Liver (tissue), 9 donors: ENCODE results near the gene TJP3. TPM values are rescaled to one million over a fixed set of nuclear protein-coding genes. Genes with fewer than 3 reads are reported as not detected.
A peak's percentile ranks its signal among the peaks of the same experiment; 100 is the strongest.

Source experiments
- DNase-seq: peaks from one replicate; pipeline ENCODE4 v3.0.0-alpha.2; 2017; ENCODE audit warnings: low spot score
- H3K27ac ChIP-seq, 2 donors: one replicate each; pipeline ENCODE4 v1.7.0; 2013; ENCODE audit warnings: inconsistent platforms in 2 of 2, low read length in 2 of 2, control low read depth in 1 of 2, low read depth in 1 of 2, mild to moderate bottlenecking in 1 of 2
- H3K27me3 ChIP-seq, 4 donors: one replicate each; pipeline versions ENCODE4 v1.6.1 to v1.7.0; 2013; ENCODE audit warnings: low read length in 3 of 4, inconsistent platforms in 1 of 4, mild to moderate bottlenecking in 1 of 4, moderate library complexity in 1 of 4; ENCODE audit not compliant: control insufficient read depth in 4 of 4, insufficient read depth in 4 of 4
- H3K36me3 ChIP-seq, 4 donors: one replicate each; pipeline versions ENCODE4 v1.6.1 to v1.7.0; 2013; ENCODE audit warnings: low read length in 3 of 4, mild to moderate bottlenecking in 3 of 4, low read depth in 1 of 4, moderate library complexity in 1 of 4; ENCODE audit not compliant: control insufficient read depth in 4 of 4, insufficient read depth in 3 of 4
- H3K4me1 ChIP-seq, 4 donors: one replicate each; pipeline versions ENCODE4 v1.6.1 to v1.7.0; 2013; ENCODE audit warnings: low read length in 3 of 4, mild to moderate bottlenecking in 3 of 4, moderate library complexity in 1 of 4; ENCODE audit not compliant: control insufficient read depth in 4 of 4, insufficient read depth in 4 of 4
- H3K4me3 ChIP-seq, 3 donors: one replicate each; pipeline versions ENCODE4 v1.6.1 to v1.7.0; 2013; ENCODE audit warnings: low read length in 3 of 3, control low read depth in 1 of 3, low read depth in 1 of 3, mild to moderate bottlenecking in 1 of 3
- H3K9ac ChIP-seq, 2 donors: one replicate each; pipeline ENCODE4 v1.7.0; 2013; ENCODE audit warnings: low read length in 2 of 2, mild to moderate bottlenecking in 2 of 2, moderate library complexity in 2 of 2, control low read depth in 1 of 2, low read depth in 1 of 2
- H3K9me3 ChIP-seq, 4 donors: one replicate each; pipeline versions ENCODE4 v1.6.1 to v1.7.0; 2013; ENCODE audit warnings: low read length in 3 of 4; ENCODE audit not compliant: control insufficient read depth in 4 of 4
- ATF3 ChIP-seq: IDR thresholded peaks from 2 replicates; pipeline ENCODE4 v1.6.1; 2016; ENCODE audit warnings: antibody characterized with exemption
- CTCF ChIP-seq: fragments of 150-350 bp; IDR thresholded peaks from 2 replicates; pipeline ENCODE4 v1.5.1; 2017; ENCODE audit warnings: improper control_type of control experiment, low read depth, low read length; ENCODE audit not compliant: missing input control
- EGR1 ChIP-seq, 2 donors: IDR thresholded peaks; 2 replicates each; pipeline ENCODE4 v1.6.1; 2016 to 2018; ENCODE audit warnings: antibody characterized with exemption in 2 of 2, low read depth in 2 of 2
- FOXA2 ChIP-seq: IDR thresholded peaks from 2 replicates; pipeline ENCODE4 v1.6.1; 2016; ENCODE audit warnings: antibody characterized with exemption
- GABPA ChIP-seq, 2 donors: IDR thresholded peaks in 1 of 2; conservative IDR thresholded peaks in 1 of 2; 2 replicates each; pipeline ENCODE4 v1.6.1; 2016; ENCODE audit warnings: antibody characterized with exemption in 2 of 2, mild to moderate bottlenecking in 1 of 2, moderate library complexity in 1 of 2
- HNF4A ChIP-seq, 2 donors: conservative IDR thresholded peaks; 2 replicates each; pipeline ENCODE4 v1.6.1; 2016; ENCODE audit warnings: antibody characterized with exemption in 2 of 2, mild to moderate bottlenecking in 2 of 2
- HNF4G ChIP-seq: IDR thresholded peaks from 2 replicates; pipeline ENCODE4 v1.6.1; 2016; ENCODE audit warnings: antibody characterized with exemption
- JUND ChIP-seq, 2 donors: IDR thresholded peaks; 2 replicates each; pipeline ENCODE4 v1.6.1; 2016; ENCODE audit warnings: antibody characterized with exemption in 2 of 2
- MAX ChIP-seq: IDR thresholded peaks from 2 replicates; pipeline ENCODE4 v1.6.1; 2016; ENCODE audit warnings: antibody characterized with exemption
- NR2F2 ChIP-seq: IDR thresholded peaks from 2 replicates; pipeline ENCODE4 v1.6.1; 2016; ENCODE audit warnings: antibody characterized with exemption
- RAD21 ChIP-seq, 2 donors: IDR thresholded peaks; 2 replicates each; pipeline ENCODE4 v1.6.1; 2016; ENCODE audit warnings: antibody characterized with exemption in 2 of 2, mild to moderate bottlenecking in 2 of 2
- REST ChIP-seq: IDR thresholded peaks from 2 replicates; pipeline ENCODE4 v1.6.1; 2016; ENCODE audit warnings: antibody characterized with exemption, mild to moderate bottlenecking
- RXRA ChIP-seq, 2 donors: IDR thresholded peaks; 2 replicates each; pipeline ENCODE4 v1.6.1; 2017 to 2018; ENCODE audit warnings: antibody characterized with exemption in 2 of 2, mild to moderate bottlenecking in 1 of 2
- SP1 ChIP-seq: IDR thresholded peaks from 2 replicates; pipeline ENCODE4 v1.6.1; 2018; ENCODE audit warnings: antibody characterized with exemption, mild to moderate bottlenecking
- TAF1 ChIP-seq: conservative IDR thresholded peaks from 2 replicates; pipeline ENCODE4 v1.6.1; 2016; ENCODE audit warnings: antibody characterized with exemption, mild to moderate bottlenecking
- YY1 ChIP-seq: IDR thresholded peaks from 2 replicates; pipeline ENCODE4 v1.6.1; 2016; ENCODE audit warnings: antibody characterized with exemption, mild to moderate bottlenecking
- ZBTB33 ChIP-seq: IDR thresholded peaks from 2 replicates; pipeline ENCODE4 v1.6.1; 2016; ENCODE audit warnings: antibody characterized with exemption
- WGBS: extraction: QIAGEN DNeasy Blood & Tissue Kit; methylation state at CpG from one replicate; pipeline ENCODE4 v1.1.7; 2013; 5-methylcytosine and 5-hydroxymethylcytosine counted together
- polyA plus RNA-seq, 2 donors: library from polyadenylated mRNA; stranded (reverse) in 1 of 2; unstranded in 1 of 2; fragments of 200-250 nt in 1 of 2; fragments of >200 nt in 1 of 2; fragmentation: Nextera tagmentation in 1 of 2; extraction: Ambion mirVana in 1 of 2; gene quantifications; one replicate each; pipeline versions ENCODE4 v1.2.1 to v1.2.3, GENCODE V29; 2013 to 2015
- total RNA-seq, 2 donors: library from RNA; depleted of rRNA; stranded (reverse); fragments of >200 nt; gene quantifications; one replicate each; pipeline ENCODE4 v1.2.3, GENCODE V29; 2014
- donor health status: healthy.
- donor health status: healthy.
- donor health status: healthy.
- donor health status: healthy.
- donor health status: healthy.

TJP3 gene
- total and polyA plus RNA-seq, 4 donors, result 6.0 to 9.8 (median 6.7) TPM

GRCh38 chr19:3719868-3720267, 11.7 kb downstream of the TJP3 start (continued):
- TF ChIP-seq CTCF, result no peak

GRCh38 chr19:3720349-3720917, 12.2 kb downstream of the TJP3 start:
- WGBS, result 47% methylated on average over 9 of the region's 9 CpGs
- no peak for DNase-seq
- peaks cover 3 to 15% (median 12%) of the 10 kb centered on the region in 4 donors for H3K4me1 ChIP-seq
- no peaks in the 10 kb centered on the region for H3K9me3 ChIP-seq
- no peak overlapping the region for H3K4me3 ChIP-seq
- TF ChIP-seq ZBTB33, result no peak
- TF ChIP-seq MAX, result no peak
- peak; percentile 70 for TF ChIP-seq NR2F2
- no peak for TF ChIP-seq RAD21 (IDR thresholded peaks at IDR 0.05)
- TF ChIP-seq GABPA (IDR thresholded peaks at IDR 0.05 in 1 of 2, conservative IDR thresholded peaks at IDR 0.05 in 1 of 2), result no peak
- no peak for TF ChIP-seq FOXA2
- H3K36me3 ChIP-seq, result no peaks in the 10 kb centered on the region
- no peaks in the 10 kb centered on the region for H3K27me3 ChIP-seq
- no peak overlapping the region for H3K9ac ChIP-seq
- H3K27ac ChIP-seq, result no peak overlapping the region

GRCh38 chr19:3721131-3721886, 13.1 kb downstream of the TJP3 start:
- WGBS, result 25% methylated on average over 46 of the region's 46 CpGs
- no peaks in the 10 kb centered on the region for H3K27me3 ChIP-seq
- TF ChIP-seq SP1 (peak; percentile 63), YY1 (peak; percentile 61), RAD21 (IDR thresholded peaks at IDR 0.05) (peak in 1 of 2 donors; percentile 27), HNF4G (no peak), CTCF (no peak), HNF4A (conservative IDR thresholded peaks at IDR 0.05) (peak in 1 of 2 donors; percentile 23), NR2F2 (no peak), MAX (no peak), ATF3 (no peak), RXRA (IDR thresholded peaks at IDR 0.05) (peak in 1 of 2 donors; percentile 16), JUND (IDR thresholded peaks at IDR 0.05) (no peak), EGR1 (IDR thresholded peaks at IDR 0.05; ENCODE audit: low read depth in 2 of 2) (no peak), TAF1 (no peak), GABPA (IDR thresholded peaks at IDR 0.05 in 1 of 2, conservative IDR thresholded peaks at IDR 0.05 in 1 of 2) (no peak), REST (no peak)

More at GRCh38 chr19:3721131-3721886, 13.1 kb downstream of the TJP3 start:
- no peak overlapping the region for H3K27ac ChIP-seq
- H3K4me3 ChIP-seq, result peak overlapping the region in 1 of 3 donors; percentile 9
- no peaks in the 10 kb centered on the region for H3K9me3 ChIP-seq
- H3K4me1 ChIP-seq, result peaks cover 3 to 15% (median 12%) of the 10 kb centered on the region in 4 donors
- DNase-seq, result peak; percentile 81
- no peak overlapping the region for H3K9ac ChIP-seq
- H3K36me3 ChIP-seq, result no peaks in the 10 kb centered on the region
